Type B pancreatic cell (in vitro differentiated cells): Measurements from ENCODE around the gene APOBEC2. TPM values are rescaled to one million over a fixed set of nuclear protein-coding genes. Genes with fewer than 3 reads are reported as not detected.

Experiments
- DNase-seq: peaks from one replicate; pipeline ENCODE4 v3.0.0; 2021; ENCODE audit warnings: mixed read lengths; ENCODE audit not compliant: unreplicated experiment; ENCODE audit errors: extremely low spot score
- H3K27ac Mint-ChIP-seq: 2 replicates; pipeline ENCODE4 v1.8.0; 2021; ENCODE audit warnings: mild to moderate bottlenecking, mixed read lengths
- H3K27me3 Mint-ChIP-seq: 2 replicates; pipeline ENCODE4 v1.8.0; 2021; ENCODE audit warnings: mixed read lengths
- H3K36me3 Mint-ChIP-seq: 2 replicates; pipeline ENCODE4 v1.8.0; 2021; ENCODE audit warnings: mixed read lengths
- H3K4me1 Mint-ChIP-seq: one replicate; pipeline ENCODE4 v1.8.0; 2021; ENCODE audit warnings: mixed read lengths; ENCODE audit not compliant: unreplicated experiment
- H3K4me3 Mint-ChIP-seq: 2 replicates; pipeline ENCODE4 v1.8.0; 2021; ENCODE audit warnings: mild to moderate bottlenecking, mixed read lengths
- H3K9me3 Mint-ChIP-seq: 2 replicates; pipeline ENCODE4 v1.8.0; 2021; ENCODE audit warnings: mixed read lengths
- total RNA-seq: library from RNA; stranded (reverse); gene quantifications from 2 replicates; pipeline ENCODE4 v1.2.1, GENCODE V29; 2021; ENCODE audit warnings: low replicate concordance
- TF ChIP-seq, protein P1 (sequence below): fragments of 200-600 bp; sonication (generic); conservative IDR thresholded peaks from 2 replicates; pipeline ENCODE4 v1.5.0; 2021; ENCODE audit warnings: antibody characterized with exemption, mild to moderate bottlenecking

APOBEC2 gene
- total RNA-seq, 1 donor from 2014 or later, result 1.5 TPM

DNA sequence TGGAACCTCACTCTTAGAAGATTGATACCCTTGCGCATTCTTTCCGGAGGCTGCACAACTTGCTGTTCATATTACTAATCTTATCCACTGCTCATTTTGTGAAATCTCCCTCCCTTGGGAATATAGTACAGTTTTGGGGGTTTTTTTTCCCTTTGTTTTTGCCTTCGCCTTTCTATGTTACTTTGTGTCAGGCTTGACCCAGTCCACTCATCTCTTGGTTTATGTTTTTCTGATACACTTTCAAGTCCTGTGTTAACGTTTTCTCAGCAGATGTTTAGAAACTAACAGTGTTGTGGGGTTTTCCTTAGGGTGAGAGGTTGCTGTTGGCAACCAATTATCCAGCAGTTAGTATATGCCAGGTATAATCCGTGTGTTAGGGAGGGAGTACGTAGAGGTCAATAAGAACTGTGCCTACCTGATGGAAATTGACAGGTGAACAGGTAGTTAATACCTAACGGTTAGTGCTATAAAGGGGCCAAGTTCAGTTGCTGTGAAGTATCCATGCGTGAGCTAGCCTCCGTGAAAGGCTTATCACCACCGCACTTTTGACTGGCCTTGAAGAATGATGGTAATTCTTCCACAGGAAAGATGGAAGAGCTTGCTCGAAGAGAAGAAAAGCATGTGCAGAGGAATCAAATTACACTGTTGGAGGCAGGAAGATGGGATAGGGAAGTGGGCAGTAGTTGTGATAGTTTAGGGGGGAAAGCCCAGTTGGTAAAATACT is 21.1 kb downstream of the APOBEC2 start:
- H3K27ac Mint-ChIP-seq, result peak overlapping the region; percentile 98
- H3K9me3 Mint-ChIP-seq, result no peaks in the 10 kb centered on the region
- H3K36me3 Mint-ChIP-seq, result peaks cover 7% of the 10 kb centered on the region
- DNase-seq, result no peak
- peaks cover 19% of the 10 kb centered on the region for H3K4me1 Mint-ChIP-seq
- H3K27me3 Mint-ChIP-seq, result no peaks in the 10 kb centered on the region
- peak overlapping the region; percentile 91 for H3K4me3 Mint-ChIP-seq
- TF ChIP-seq, protein P1, sequence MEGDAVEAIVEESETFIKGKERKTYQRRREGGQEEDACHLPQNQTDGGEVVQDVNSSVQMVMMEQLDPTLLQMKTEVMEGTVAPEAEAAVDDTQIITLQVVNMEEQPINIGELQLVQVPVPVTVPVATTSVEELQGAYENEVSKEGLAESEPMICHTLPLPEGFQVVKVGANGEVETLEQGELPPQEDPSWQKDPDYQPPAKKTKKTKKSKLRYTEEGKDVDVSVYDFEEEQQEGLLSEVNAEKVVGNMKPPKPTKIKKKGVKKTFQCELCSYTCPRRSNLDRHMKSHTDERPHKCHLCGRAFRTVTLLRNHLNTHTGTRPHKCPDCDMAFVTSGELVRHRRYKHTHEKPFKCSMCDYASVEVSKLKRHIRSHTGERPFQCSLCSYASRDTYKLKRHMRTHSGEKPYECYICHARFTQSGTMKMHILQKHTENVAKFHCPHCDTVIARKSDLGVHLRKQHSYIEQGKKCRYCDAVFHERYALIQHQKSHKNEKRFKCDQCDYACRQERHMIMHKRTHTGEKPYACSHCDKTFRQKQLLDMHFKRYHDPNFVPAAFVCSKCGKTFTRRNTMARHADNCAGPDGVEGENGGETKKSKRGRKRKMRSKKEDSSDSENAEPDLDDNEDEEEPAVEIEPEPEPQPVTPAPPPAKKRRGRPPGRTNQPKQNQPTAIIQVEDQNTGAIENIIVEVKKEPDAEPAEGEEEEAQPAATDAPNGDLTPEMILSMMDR, result no peak

DNA sequence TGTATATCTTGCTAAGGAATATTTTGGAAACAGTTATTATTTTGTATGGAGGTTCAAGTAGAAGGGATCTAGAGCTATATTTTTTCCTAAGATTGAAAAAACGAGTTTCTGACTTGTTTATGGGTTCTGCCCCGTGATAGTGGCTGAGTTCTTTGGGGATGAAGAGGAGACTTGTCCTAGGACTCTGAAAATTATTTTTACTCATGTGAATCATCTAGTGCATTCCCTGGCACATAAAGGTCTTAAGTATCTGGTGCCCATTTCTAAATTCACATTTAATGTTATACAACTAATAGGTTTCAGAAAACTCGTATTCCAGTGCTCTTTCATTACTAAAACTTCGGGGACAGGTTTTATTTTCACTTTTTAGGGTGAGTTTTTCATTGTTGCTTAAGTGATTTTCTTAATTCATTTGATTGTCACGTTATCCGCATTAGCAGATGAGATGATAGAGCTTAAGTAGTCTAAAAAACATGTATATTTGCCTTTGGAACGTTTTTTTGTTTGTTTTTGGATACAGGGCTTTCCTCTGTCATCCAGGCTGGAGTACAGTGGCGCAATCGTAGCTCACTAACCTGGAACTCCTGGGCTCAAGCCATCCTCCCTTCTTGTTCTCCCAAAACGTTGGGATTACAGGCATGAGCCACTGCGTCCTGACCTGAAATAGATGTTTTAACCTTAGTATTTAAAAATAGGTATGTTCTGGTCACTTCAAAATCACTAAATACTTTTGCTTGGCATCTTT is 21.9 kb downstream of the APOBEC2 start:
- H3K27me3 Mint-ChIP-seq, result no peaks in the 10 kb centered on the region
- DNase-seq, result no peak
- peaks cover 7% of the 10 kb centered on the region for H3K36me3 Mint-ChIP-seq

DNA sequence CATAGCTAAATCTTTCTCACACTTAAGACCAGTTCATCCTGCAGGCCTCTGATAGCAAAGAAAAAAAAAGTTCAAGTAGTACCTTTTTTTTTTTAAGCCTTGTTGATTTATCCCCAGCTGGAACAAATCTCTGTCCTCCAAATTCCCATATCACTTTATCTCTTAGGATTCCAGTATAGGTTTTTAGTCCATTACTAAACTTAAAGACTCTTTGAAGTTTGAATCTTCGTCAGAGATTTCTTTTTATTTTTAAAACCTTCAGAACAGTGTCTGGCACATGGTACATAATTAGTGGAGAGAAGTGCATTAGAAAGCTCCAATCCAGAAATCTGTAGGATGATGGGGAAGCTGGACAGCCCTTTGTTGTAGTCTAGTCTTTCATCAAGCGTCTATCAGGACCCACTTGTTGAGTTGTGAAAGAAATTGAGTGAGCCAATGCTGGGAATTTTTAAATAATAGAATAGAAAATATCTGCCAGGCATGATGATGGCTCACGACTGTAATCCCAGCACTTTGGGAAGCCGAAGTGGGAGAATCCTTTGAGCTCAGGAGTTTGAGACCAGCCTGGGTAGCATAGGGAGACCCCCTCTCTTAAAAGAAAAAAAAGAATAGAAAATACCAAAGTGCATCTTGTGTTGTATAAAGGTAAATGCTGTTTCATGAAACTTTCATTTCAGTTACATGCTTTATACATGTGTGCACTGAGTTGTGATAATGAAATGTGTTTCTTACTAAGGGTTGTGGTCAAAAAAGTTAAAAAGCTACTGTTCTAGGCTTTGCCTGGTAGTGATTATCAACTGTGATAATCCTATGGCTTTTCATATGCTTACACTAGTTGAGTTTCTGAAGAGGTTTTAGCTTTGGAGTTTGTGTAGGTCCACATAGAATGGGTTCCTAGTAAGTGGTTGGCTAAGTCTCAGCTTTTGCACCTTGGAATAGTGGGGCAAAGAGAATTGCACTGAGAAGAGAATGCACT is 22.9 kb downstream of the APOBEC2 start:
- no peaks in the 10 kb centered on the region for H3K27me3 Mint-ChIP-seq
- no peak for DNase-seq
- TF ChIP-seq, protein P1, result no peak
- peak overlapping the region; percentile 68 for H3K4me3 Mint-ChIP-seq
- H3K27ac Mint-ChIP-seq, result peak overlapping the region; percentile 57
- no peaks in the 10 kb centered on the region for H3K9me3 Mint-ChIP-seq
- H3K36me3 Mint-ChIP-seq, result peaks cover 15% of the 10 kb centered on the region
- peaks cover 15% of the 10 kb centered on the region for H3K4me1 Mint-ChIP-seq

More for the DNA sequence above, 21.9 kb downstream of the APOBEC2 start:
- Mint-ChIP-seq H3K27ac (peak overlapping the region; percentile 98), H3K4me1 (peaks cover 19% of the 10 kb centered on the region), H3K4me3 (peak overlapping the region; percentile 91), H3K9me3 (no peaks in the 10 kb centered on the region)
- TF ChIP-seq, protein P1, result no peak

DNA sequence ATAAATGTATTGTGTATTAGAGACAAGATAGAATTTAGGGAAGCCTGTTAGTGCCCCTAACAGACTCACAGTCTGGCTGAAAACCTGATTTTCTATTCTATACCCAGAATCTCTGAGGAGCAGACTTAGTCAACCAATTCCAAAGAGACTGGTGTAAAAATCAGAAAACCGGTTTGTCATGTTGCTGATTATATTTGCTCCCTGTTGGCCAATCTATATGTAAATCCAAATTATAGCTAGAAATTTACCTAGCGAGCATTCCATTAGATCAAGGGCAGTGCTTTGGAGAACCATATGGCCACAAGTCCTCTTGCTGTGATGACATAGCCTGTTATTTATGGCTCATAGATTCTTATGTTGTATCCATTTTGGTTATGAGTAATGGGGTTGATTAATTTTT is 24.5 kb downstream of the APOBEC2 start:
- H3K4me3 Mint-ChIP-seq, result no peak overlapping the region
- H3K27me3 Mint-ChIP-seq, result no peaks in the 10 kb centered on the region
- H3K4me1 Mint-ChIP-seq, result peaks cover 15% of the 10 kb centered on the region
- H3K9me3 Mint-ChIP-seq, result no peaks in the 10 kb centered on the region
- H3K36me3 Mint-ChIP-seq, result peaks cover 16% of the 10 kb centered on the region
- TF ChIP-seq, protein P1, result no peak
- no peak overlapping the region for H3K27ac Mint-ChIP-seq
- DNase-seq, result no peak

DNA sequence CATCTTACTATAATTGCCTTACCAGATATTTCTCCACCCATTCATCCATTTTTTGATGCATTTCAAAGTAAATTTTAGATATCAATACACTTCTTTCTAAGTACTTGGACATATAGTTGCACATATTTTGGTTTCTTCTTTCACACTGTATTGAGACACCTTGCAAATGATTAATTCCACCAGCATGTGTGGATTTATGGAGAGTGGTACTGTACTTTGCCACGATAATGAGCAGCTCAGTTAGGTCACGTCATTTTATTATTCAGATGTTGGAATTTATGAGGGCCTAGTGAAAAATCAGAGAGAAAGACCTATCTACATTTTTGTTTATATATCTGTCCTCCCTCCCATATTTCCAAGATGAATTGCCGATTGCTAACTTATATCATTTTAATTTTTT is 25.1 kb downstream of the APOBEC2 start:
- TF ChIP-seq, protein P1, result no peak
- Mint-ChIP-seq H3K36me3 (peaks cover 16% of the 10 kb centered on the region), H3K4me1 (peaks cover 15% of the 10 kb centered on the region), H3K9me3 (no peaks in the 10 kb centered on the region), H3K27ac (no peak overlapping the region), H3K27me3 (no peaks in the 10 kb centered on the region), H3K4me3 (no peak overlapping the region)
- no peak for DNase-seq
